HG03439 (cell line): ENCODE data around the gene BRMS1.
A peak's percentile ranks its signal among the peaks of the same experiment; 100 is the strongest.
"Not testable (repeated sequence)": the region's sequence is repeated elsewhere in the genome, so short reads cannot be mapped to it uniquely, and the experiment has no call there.

Experiments
- ATAC-seq: cut with Tn5 transposase; IDR thresholded peaks from one replicate; pipeline ENCODE4 v1.9.1; 2021; ENCODE audit warnings: mild to moderate bottlenecking, moderate library complexity; ENCODE audit not compliant: unreplicated experiment

BRMS1 gene

GRCh38 chr11:66312549-66313320 lies 32.2 kb downstream of the BRMS1 start:
- peak; percentile 46 for ATAC-seq

- ATAC-seq, result peak; percentile 70
Measured at GRCh38 chr11:66311965-66312548, 32.8 kb downstream of the BRMS1 start.

GRCh38 chr11:66311470-66311964 lies 33.4 kb downstream of the BRMS1 start:
- peak; percentile 2 for ATAC-seq

GRCh38 chr11:66310803-66311440 lies 34.0 kb downstream of the BRMS1 start:
- not testable (repeated sequence) for ATAC-seq

GRCh38 chr11:66310324-66310723 lies 34.6 kb downstream of the BRMS1 start:
- ATAC-seq, result no peak

GRCh38 chr11:66309475-66309874 lies 35.4 kb downstream of the BRMS1 start:
- ATAC-seq, result no peak

GRCh38 chr11:66302656-66303055 lies 42.2 kb downstream of the BRMS1 start:
- no peak for ATAC-seq

- no peak for ATAC-seq
Measured at GRCh38 chr11:66299186-66299585, 45.7 kb downstream of the BRMS1 start.

- ATAC-seq, result no peak
Measured at GRCh38 chr11:66297610-66298009, 47.3 kb downstream of the BRMS1 start.

- no peak for ATAC-seq
Measured at GRCh38 chr11:66294626-66295620, 50.0 kb downstream of the BRMS1 start.

- ATAC-seq, result no peak
Measured at GRCh38 chr11:66293777-66294625, 50.9 kb downstream of the BRMS1 start.

GRCh38 chr11:66293352-66293751 lies 51.6 kb downstream of the BRMS1 start:
- ATAC-seq, result no peak

GRCh38 chr11:66292543-66293332 lies 52.2 kb downstream of the BRMS1 start:
- ATAC-seq, result no peak

- no peak for ATAC-seq
Measured at GRCh38 chr11:66291706-66292542, 53.0 kb downstream of the BRMS1 start, which contains the start of gene TMEM151A. TMEM151A (plus strand) TSS chr11:66291894; CDS start chr11:66292014, 120 bp downstream.

- no peak for ATAC-seq
Measured at GRCh38 chr11:66291303-66291705, 53.6 kb downstream of the BRMS1 start.

- ATAC-seq, result no peak
Measured at GRCh38 chr11:66290330-66290621, 54.6 kb downstream of the BRMS1 start.

- peak; percentile 38 for ATAC-seq
Measured at GRCh38 chr11:66289548-66290329, 55.2 kb downstream of the BRMS1 start.
